ENCODE results near the gene GMCL1. TPM values are rescaled to one million over a fixed set of nuclear protein-coding genes. Genes with fewer than 3 reads are reported as not detected.

Gene GMCL1
- total and polyA plus RNA-seq, 2 of the 13 experiments (the other 11 are each of a cell fraction or from before 2014, with no cell fraction given): 18.7 to 24.0 TPM

- TF ChIP-seq GRHL1 (CRISPR knock-in tag; conservative IDR thresholded peaks at IDR 0.05) (no peak), ZNF331 (CRISPR knock-in tag; IDR thresholded peaks at IDR 0.05) (no peak), AKAP8 (CRISPR knock-in tag; IDR thresholded peaks at IDR 0.05) (no peak), POGZ (CRISPR knock-in tag; IDR thresholded peaks at IDR 0.05) (no peak), ZFP91 (CRISPR knock-in tag; IDR thresholded peaks at IDR 0.05; ENCODE audit: borderline replicate concordance) (peak; percentile 43; the same call in 1 of the 2 replicates), RNF2 (conservative IDR thresholded peaks at IDR 0.05; ENCODE audit: low read depth) (no peak), BCL6 (CRISPR knock-in tag; IDR thresholded peaks at IDR 0.05) (no peak), ZSCAN25 (CRISPR knock-in tag; IDR thresholded peaks at IDR 0.05) (no peak), POGK (CRISPR knock-in tag; conservative IDR thresholded peaks at IDR 0.05) (no peak), ZNF879 (CRISPR knock-in tag; IDR thresholded peaks at IDR 0.05) (no peak), SMC3 (IDR thresholded peaks at IDR 0.05; ENCODE audit: low read length) (no peak)
- TF ChIP-seq, protein P1, sequence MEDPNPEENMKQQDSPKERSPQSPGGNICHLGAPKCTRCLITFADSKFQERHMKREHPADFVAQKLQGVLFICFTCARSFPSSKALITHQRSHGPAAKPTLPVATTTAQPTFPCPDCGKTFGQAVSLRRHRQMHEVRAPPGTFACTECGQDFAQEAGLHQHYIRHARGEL (CRISPR knock-in tag; IDR thresholded peaks at IDR 0.05): no peak
- TF ChIP-seq, protein P2, sequence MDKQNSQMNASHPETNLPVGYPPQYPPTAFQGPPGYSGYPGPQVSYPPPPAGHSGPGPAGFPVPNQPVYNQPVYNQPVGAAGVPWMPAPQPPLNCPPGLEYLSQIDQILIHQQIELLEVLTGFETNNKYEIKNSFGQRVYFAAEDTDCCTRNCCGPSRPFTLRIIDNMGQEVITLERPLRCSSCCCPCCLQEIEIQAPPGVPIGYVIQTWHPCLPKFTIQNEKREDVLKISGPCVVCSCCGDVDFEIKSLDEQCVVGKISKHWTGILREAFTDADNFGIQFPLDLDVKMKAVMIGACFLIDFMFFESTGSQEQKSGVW (CRISPR knock-in tag; IDR thresholded peaks at IDR 0.05; ENCODE audit: borderline replicate concordance): no peak
- TF ChIP-seq, protein P3, sequence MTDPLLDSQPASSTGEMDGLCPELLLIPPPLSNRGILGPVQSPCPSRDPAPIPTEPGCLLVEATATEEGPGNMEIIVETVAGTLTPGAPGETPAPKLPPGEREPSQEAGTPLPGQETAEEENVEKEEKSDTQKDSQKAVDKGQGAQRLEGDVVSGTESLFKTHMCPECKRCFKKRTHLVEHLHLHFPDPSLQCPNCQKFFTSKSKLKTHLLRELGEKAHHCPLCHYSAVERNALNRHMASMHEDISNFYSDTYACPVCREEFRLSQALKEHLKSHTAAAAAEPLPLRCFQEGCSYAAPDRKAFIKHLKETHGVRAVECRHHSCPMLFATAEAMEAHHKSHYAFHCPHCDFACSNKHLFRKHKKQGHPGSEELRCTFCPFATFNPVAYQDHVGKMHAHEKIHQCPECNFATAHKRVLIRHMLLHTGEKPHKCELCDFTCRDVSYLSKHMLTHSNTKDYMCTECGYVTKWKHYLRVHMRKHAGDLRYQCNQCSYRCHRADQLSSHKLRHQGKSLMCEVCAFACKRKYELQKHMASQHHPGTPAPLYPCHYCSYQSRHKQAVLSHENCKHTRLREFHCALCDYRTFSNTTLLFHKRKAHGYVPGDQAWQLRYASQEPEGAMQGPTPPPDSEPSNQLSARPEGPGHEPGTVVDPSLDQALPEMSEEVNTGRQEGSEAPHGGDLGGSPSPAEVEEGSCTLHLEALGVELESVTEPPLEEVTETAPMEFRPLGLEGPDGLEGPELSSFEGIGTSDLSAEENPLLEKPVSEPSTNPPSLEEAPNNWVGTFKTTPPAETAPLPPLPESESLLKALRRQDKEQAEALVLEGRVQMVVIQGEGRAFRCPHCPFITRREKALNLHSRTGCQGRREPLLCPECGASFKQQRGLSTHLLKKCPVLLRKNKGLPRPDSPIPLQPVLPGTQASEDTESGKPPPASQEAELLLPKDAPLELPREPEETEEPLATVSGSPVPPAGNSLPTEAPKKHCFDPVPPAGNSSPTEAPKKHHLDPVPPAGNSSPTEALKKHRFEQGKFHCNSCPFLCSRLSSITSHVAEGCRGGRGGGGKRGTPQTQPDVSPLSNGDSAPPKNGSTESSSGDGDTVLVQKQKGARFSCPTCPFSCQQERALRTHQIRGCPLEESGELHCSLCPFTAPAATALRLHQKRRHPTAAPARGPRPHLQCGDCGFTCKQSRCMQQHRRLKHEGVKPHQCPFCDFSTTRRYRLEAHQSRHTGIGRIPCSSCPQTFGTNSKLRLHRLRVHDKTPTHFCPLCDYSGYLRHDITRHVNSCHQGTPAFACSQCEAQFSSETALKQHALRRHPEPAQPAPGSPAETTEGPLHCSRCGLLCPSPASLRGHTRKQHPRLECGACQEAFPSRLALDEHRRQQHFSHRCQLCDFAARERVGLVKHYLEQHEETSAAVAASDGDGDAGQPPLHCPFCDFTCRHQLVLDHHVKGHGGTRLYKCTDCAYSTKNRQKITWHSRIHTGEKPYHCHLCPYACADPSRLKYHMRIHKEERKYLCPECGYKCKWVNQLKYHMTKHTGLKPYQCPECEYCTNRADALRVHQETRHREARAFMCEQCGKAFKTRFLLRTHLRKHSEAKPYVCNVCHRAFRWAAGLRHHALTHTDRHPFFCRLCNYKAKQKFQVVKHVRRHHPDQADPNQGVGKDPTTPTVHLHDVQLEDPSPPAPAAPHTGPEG (CRISPR knock-in tag; IDR thresholded peaks at IDR 0.05): peak; percentile 69; the same call in 1 of the 2 replicates
These were observed 815 bp downstream of the GMCL1 start (continued) for GRCh38 chr2:69830045-69830905.
